HepG2 (cell line): ENCODE data around the gene HLA-DOA. TPM values are rescaled to one million over a fixed set of nuclear protein-coding genes. Genes with fewer than 3 reads are reported as not detected.
A peak's percentile ranks its signal among the peaks of the same experiment; 100 is the strongest.

ENCODE experiments used
- ATF3 ChIP-seq: sonication (generic); formaldehyde crosslinking; IDR thresholded peaks from 2 replicates; pipeline ENCODE4 v1.4.0; 2020; ENCODE audit warnings: missing genetic modification reagents
- CAMTA2 ChIP-seq: sonication (generic); formaldehyde crosslinking; IDR thresholded peaks from 2 replicates; pipeline ENCODE4 v1.4.0; 2020; ENCODE audit warnings: mild to moderate bottlenecking, missing genetic modification reagents, borderline replicate concordance
- EHMT2 ChIP-seq: fragments of 200-600 bp; sonication (generic); IDR thresholded peaks from 2 replicates; pipeline ENCODE4 v1.7.0; 2017; ENCODE audit warnings: antibody characterized with exemption, low read depth, low read length, borderline replicate concordance
- ELF4 ChIP-seq: sonication (generic); formaldehyde crosslinking; IDR thresholded peaks from 2 replicates; pipeline ENCODE4 v1.5.0; 2020; ENCODE audit warnings: missing genetic modification reagents, mild to moderate bottlenecking, moderate library complexity, borderline replicate concordance
- JARID2 ChIP-seq: sonication (generic); formaldehyde crosslinking; IDR thresholded peaks from 2 replicates; pipeline ENCODE4 v1.8.1; 2023; ENCODE audit warnings: missing genetic modification reagents, inconsistent platforms; ENCODE audit not compliant: insufficient replicate concordance
- KLF15 ChIP-seq: sonication (generic); formaldehyde crosslinking; IDR thresholded peaks from 2 replicates; pipeline ENCODE4 v1.8.1; 2023; ENCODE audit warnings: borderline replicate concordance, mild to moderate bottlenecking, inconsistent platforms, missing genetic modification reagents, mixed read lengths
- MAFK ChIP-seq, 2 experiments: IDR thresholded peaks in 1 of 2; conservative IDR thresholded peaks in 1 of 2; 2 replicates each; pipeline ENCODE4 v1.6.1; 2011; ENCODE audit warnings: improper control_type of control experiment in 2 of 2, low read length in 2 of 2
- NFKBIZ ChIP-seq: IDR thresholded peaks from 2 replicates; pipeline ENCODE4 v1.6.1; 2018; ENCODE audit warnings: missing genetic modification reagents, missing compliant biosample characterization
- POLR2G ChIP-seq: fragments of 200-400 bp; formaldehyde crosslinking; IDR thresholded peaks from 2 replicates; pipeline ENCODE4 v1.6.1; 2018; ENCODE audit warnings: mild to moderate bottlenecking, low read depth, low read length, moderate library complexity
- PRDM10 ChIP-seq: sonication (generic); formaldehyde crosslinking; IDR thresholded peaks from 2 replicates; pipeline ENCODE4 v1.4.0; 2020; ENCODE audit warnings: low read depth, missing genetic modification reagents
- SIN3A ChIP-seq: IDR thresholded peaks from 2 replicates; pipeline ENCODE4 v1.6.1; 2011; ENCODE audit warnings: low read depth, mild to moderate bottlenecking, control low read depth, low read length, borderline replicate concordance
- SKI ChIP-seq: fragments of 450-650 bp; IDR thresholded peaks from one replicate; pipeline ENCODE4 v1.6.1; 2018; ENCODE audit warnings: mild to moderate bottlenecking; ENCODE audit not compliant: partially characterized antibody
- TFDP2 ChIP-seq: sonication (generic); formaldehyde crosslinking; IDR thresholded peaks from 2 replicates; pipeline ENCODE4 v1.4.0; 2020; ENCODE audit warnings: missing genetic modification reagents
- YY1 ChIP-seq: IDR thresholded peaks from 2 replicates; pipeline ENCODE4 v1.6.1; 2011; ENCODE audit warnings: low read length, low read depth, moderate library complexity, mild to moderate bottlenecking; ENCODE audit not compliant: insufficient read depth, insufficient replicate concordance
- ZBTB3 ChIP-seq: sonication (generic); formaldehyde crosslinking; IDR thresholded peaks from 2 replicates; pipeline ENCODE4 v1.4.0; 2020; ENCODE audit warnings: low read depth, mild to moderate bottlenecking, moderate library complexity, missing genetic modification reagents, borderline replicate concordance
- ZBTB42 ChIP-seq: sonication (generic); formaldehyde crosslinking; IDR thresholded peaks from 2 replicates; pipeline ENCODE4 v1.5.0; 2020; ENCODE audit warnings: mild to moderate bottlenecking, missing genetic modification reagents
- ZMYM3 ChIP-seq: sonication (generic); formaldehyde crosslinking; IDR thresholded peaks from 2 replicates; pipeline ENCODE4 v1.5.1; 2020; ENCODE audit warnings: mild to moderate bottlenecking, missing genetic modification reagents
- ZNF136 ChIP-seq: sonication (generic); formaldehyde crosslinking; IDR thresholded peaks from 2 replicates; pipeline ENCODE4 v1.8.1; 2022; ENCODE audit warnings: low read depth, mild to moderate bottlenecking, moderate library complexity, missing genetic modification reagents
- ZNF382 ChIP-seq: sonication (generic); formaldehyde crosslinking; IDR thresholded peaks from 2 replicates; pipeline ENCODE4 v1.5.0; 2020; ENCODE audit warnings: missing genetic modification reagents, mild to moderate bottlenecking, borderline replicate concordance
- ZNF556 ChIP-seq: sonication (generic); formaldehyde crosslinking; IDR thresholded peaks from 2 replicates; pipeline ENCODE4 v1.4.0; 2020; ENCODE audit warnings: mild to moderate bottlenecking, missing genetic modification reagents, borderline replicate concordance
- ZSCAN20 ChIP-seq: sonication (generic); formaldehyde crosslinking; IDR thresholded peaks from 2 replicates; pipeline ENCODE4 v1.4.0; 2020; ENCODE audit warnings: missing genetic modification reagents, mild to moderate bottlenecking, borderline replicate concordance
- polyA plus RNA-seq, 8 experiments: library from polyadenylated mRNA; depleted of rRNA in 3 of 8; stranded (reverse) in 7 of 8; unstranded in 1 of 8; fragments of >200 nt; fragmentation: Illumina TruSeq in 4 of 8; extraction: Trizol in 4 of 8; gene quantifications; 2 replicates each; pipeline versions ENCODE4 v1.2.1 to v1.2.3, GENCODE V29; 2011 to 2016; ENCODE audit warnings: low read depth in 4 of 8, missing spikeins in 1 of 8, mixed read lengths in 1 of 8; ENCODE audit not compliant: insufficient read depth in 1 of 8
- total RNA-seq, 5 experiments: library from RNA; depleted of rRNA; stranded (reverse); fragments of >200 nt; fragmentation: Illumina TruSeq; extraction: Trizol; gene quantifications; 2 replicates each; pipeline ENCODE4 v1.2.3, GENCODE V29; 2016; ENCODE audit warnings: low read depth in 1 of 5
- TF ChIP-seq, protein P1 (sequence below): sonication (generic); formaldehyde crosslinking; IDR thresholded peaks from 2 replicates; pipeline ENCODE4 v1.8.1; 2023; ENCODE audit warnings: mild to moderate bottlenecking, inconsistent platforms, moderate library complexity, missing genetic modification reagents, borderline replicate concordance

HLA-DOA gene
- total and polyA plus RNA-seq, 2 of the 13 experiments (the other 11 are each of a cell fraction or from before 2014, with no cell fraction given), result 0.03 to 0.09 TPM

DNA sequence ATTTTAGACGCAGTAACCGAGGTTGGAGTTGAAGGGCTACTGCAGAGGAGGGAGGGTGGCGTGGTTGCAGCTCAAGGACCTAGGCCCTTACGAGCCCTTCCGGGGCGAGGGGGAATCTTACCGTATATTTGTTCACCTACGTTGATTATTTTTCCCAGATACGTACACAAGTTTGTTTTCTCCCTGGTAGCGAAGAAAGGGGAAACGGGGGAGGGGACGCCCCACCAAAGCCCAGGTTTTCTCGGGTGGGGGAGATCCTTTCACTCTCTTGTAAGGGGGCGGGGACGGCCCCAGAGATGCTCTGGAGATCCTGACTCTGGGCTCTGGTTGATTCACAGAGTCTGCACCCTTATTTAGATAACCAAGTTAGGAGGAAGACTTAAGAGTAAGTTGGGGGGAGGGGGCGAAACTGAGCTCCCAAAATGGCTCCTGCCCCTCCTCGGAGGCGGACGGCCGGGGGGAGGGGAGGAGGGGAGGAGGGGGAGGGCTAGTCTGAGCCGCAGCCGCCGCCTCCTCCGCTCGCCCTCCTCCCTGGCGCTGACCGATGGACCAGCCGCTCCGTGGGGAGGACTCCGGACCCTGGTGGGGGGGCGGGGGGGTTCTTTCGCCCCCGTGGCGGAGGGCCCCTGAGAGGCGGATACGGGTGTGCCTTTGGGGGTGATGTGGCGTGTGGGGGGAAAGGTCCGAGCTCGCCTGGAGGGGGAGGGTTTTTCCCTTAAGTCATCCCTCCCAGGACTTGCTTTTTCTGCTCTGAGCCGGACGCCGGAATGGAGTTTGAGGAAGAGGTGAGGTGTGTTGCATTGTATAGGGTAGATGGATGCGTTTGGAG is 38.8 kb downstream of the HLA-DOA start (continued):
- TF ChIP-seq POLR2G (peak; percentile 8), YY1 (peak; percentile 71), JARID2 (CRISPR knock-in tag) (no peak), ZSCAN20 (CRISPR knock-in tag) (no peak), ZMYM3 (no peak), ZNF136 (CRISPR knock-in tag) (no peak), ZNF382 (CRISPR knock-in tag) (no peak), TFDP2 (CRISPR knock-in tag) (peak; percentile 40; the same call in 1 of the 2 replicates), CAMTA2 (CRISPR knock-in tag) (no peak), EHMT2 (no peak), ZNF556 (CRISPR knock-in tag) (no peak; the same call in 1 of the 2 replicates), ATF3 (CRISPR knock-in tag) (no peak), MAFK (conservative IDR thresholded peaks at IDR 0.05 in 1 of 2, IDR thresholded peaks at IDR 0.05 in 1 of 2; ENCODE audit: low read length in 2 of 2) (no peak), PRDM10 (CRISPR knock-in tag) (peak; percentile 34; the same call in 1 of the 2 replicates), ZBTB42 (CRISPR knock-in tag) (0 out of 2 replicates have a peak, but pooled peaks have one; percentile 5), SIN3A (no peak), SKI (peak; percentile 12), NFKBIZ (CRISPR knock-in tag) (no peak), KLF15 (no peak; the same call in 1 of the 2 replicates), ZBTB3 (no peak), ELF4 (CRISPR knock-in tag) (no peak)
- TF ChIP-seq, protein P1, sequence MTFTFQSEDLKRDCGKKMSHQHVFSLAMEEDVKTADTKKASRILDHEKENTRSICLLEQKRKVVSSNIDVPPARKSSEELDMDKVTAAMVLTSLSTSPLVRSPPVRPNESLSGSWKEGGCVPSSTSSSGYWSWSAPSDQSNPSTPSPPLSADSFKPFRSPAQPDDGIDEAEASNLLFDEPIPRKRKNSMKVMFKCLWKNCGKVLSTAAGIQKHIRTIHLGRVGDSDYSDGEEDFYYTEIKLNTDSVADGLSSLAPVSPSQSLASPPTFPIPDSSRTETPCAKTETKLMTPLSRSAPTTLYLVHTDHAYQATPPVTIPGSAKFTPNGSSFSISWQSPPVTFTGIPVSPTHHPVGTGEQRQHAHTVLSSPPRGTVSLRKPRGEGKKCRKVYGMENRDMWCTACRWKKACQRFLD (CRISPR knock-in tag), result no peak; the same call in 1 of the 2 replicates
